CD14-positive monocyte (primary cell): Measurements from ENCODE around the gene DAO. TPM values are rescaled to one million over a fixed set of nuclear protein-coding genes. Genes with fewer than 3 reads are reported as not detected.

Source experiments
- DNase-seq, 3 donors: peaks; one replicate each; pipeline ENCODE4 v3.0.0-alpha.2; 2011 to 2022
- H2AFZ ChIP-seq: 2 replicates; pipeline ENCODE4 v1.6.0; 2012; ENCODE audit warnings: mild to moderate bottlenecking, low read depth, low read length, inconsistent platforms; ENCODE audit not compliant: insufficient read depth, poor library complexity, severe bottlenecking
- H3K27ac ChIP-seq, 2 donors: 1 replicate in 1 of 2; 2 replicates in 1 of 2; pipeline ENCODE4 v1.5.1; 2012 to 2013; ENCODE audit warnings: low read length in 2 of 2, control low read depth in 1 of 2, inconsistent platforms in 1 of 2, low read depth in 1 of 2, mild to moderate bottlenecking in 1 of 2
- H3K27me3 ChIP-seq, 2 donors: one replicate each; pipeline versions ENCODE4 v1.6.0 to v1.6.1; 2011 to 2013; ENCODE audit warnings: low read length in 2 of 2; ENCODE audit not compliant: control insufficient read depth in 2 of 2, insufficient read depth in 2 of 2
- H3K36me3 ChIP-seq, 2 donors: replicated peaks in 1 of 2; 1 replicate in 1 of 2; 2 replicates in 1 of 2; pipeline versions ENCODE4 v1.5.1 to v1.6.1; 2012 to 2013; ENCODE audit warnings: low read length in 2 of 2, control low read depth in 1 of 2, inconsistent platforms in 1 of 2, mild to moderate bottlenecking in 1 of 2; ENCODE audit not compliant: insufficient read depth in 2 of 2, control insufficient read depth in 1 of 2
- H3K4me1 ChIP-seq, 2 donors: 1 replicate in 1 of 2; 2 replicates in 1 of 2; pipeline versions ENCODE4 v1.5.1 to v1.6.1; 2012 to 2013; ENCODE audit warnings: low read length in 2 of 2, control low read depth in 1 of 2, inconsistent platforms in 1 of 2, mild to moderate bottlenecking in 1 of 2, moderate library complexity in 1 of 2; ENCODE audit not compliant: insufficient read depth in 2 of 2, control insufficient read depth in 1 of 2
- H3K4me2 ChIP-seq: replicated peaks from 2 replicates; pipeline ENCODE3; 2012; ENCODE audit warnings: low read length, moderate library complexity, mild to moderate bottlenecking; ENCODE audit not compliant: poor library complexity, severe bottlenecking; ENCODE audit errors: extremely low read depth
- H3K4me3 ChIP-seq, 3 experiments: fragments of 200-600 bp in 1 of 3; sonication (generic) in 1 of 3; replicated peaks in 1 of 3; 1 replicate in 2 of 3; 2 replicates in 1 of 3; pipeline ENCODE4 v1.5.1; 2011 to 2013; ENCODE audit warnings: low read length in 3 of 3, mild to moderate bottlenecking in 3 of 3, control low read depth in 2 of 3, low read depth in 2 of 3, inconsistent platforms in 1 of 3, moderate library complexity in 1 of 3
- H3K79me2 ChIP-seq: 2 replicates; pipeline ENCODE4 v1.6.0; 2012; ENCODE audit warnings: mild to moderate bottlenecking, control low read depth, inconsistent platforms, low read length, moderate library complexity; ENCODE audit not compliant: insufficient read depth
- H3K9ac ChIP-seq: 2 replicates; pipeline ENCODE4 v1.6.0; 2017; ENCODE audit warnings: low read length, mild to moderate bottlenecking; ENCODE audit not compliant: insufficient read depth, poor library complexity, severe bottlenecking
- H3K9me3 ChIP-seq, 2 donors: replicated peaks in 1 of 2; 1 replicate in 1 of 2; 2 replicates in 1 of 2; pipeline versions ENCODE4 v1.5.1 to v1.6.1; 2012 to 2013; ENCODE audit warnings: low read length in 2 of 2, control low read depth in 1 of 2; ENCODE audit not compliant: control insufficient read depth in 1 of 2, insufficient read depth in 1 of 2
- H4K20me1 ChIP-seq: 2 replicates; pipeline ENCODE4 v1.6.0; 2012; ENCODE audit warnings: mild to moderate bottlenecking, low read length, control low read depth, moderate library complexity; ENCODE audit not compliant: insufficient read depth
- H3K27ac Mint-ChIP-seq, 7 donors: one replicate each; pipeline ENCODE4 v1.8.0; 2020; ENCODE audit warnings: mild to moderate bottlenecking in 7 of 7, mixed read lengths in 7 of 7, moderate library complexity in 6 of 7, inconsistent platforms in 2 of 7
- H3K27me3 Mint-ChIP-seq, 3 donors: one replicate each; pipeline ENCODE4 v1.8.0; 2021 to 2022; ENCODE audit warnings: low read depth in 3 of 3, mild to moderate bottlenecking in 3 of 3, mixed read lengths in 3 of 3, moderate library complexity in 3 of 3, inconsistent platforms in 1 of 3
- H3K36me3 Mint-ChIP-seq, 2 donors: one replicate each; pipeline ENCODE4 v1.8.0; 2020; ENCODE audit warnings: mixed read lengths in 2 of 2, inconsistent platforms in 1 of 2, mild to moderate bottlenecking in 1 of 2
- H3K4me1 Mint-ChIP-seq: one replicate; pipeline ENCODE4 v1.8.0; 2020; ENCODE audit warnings: mild to moderate bottlenecking, mixed read lengths
- H3K4me3 Mint-ChIP-seq, 2 donors: one replicate each; pipeline ENCODE4 v1.8.0; 2020; ENCODE audit warnings: mild to moderate bottlenecking in 2 of 2, mixed read lengths in 2 of 2, moderate library complexity in 1 of 2
- H3K9me3 Mint-ChIP-seq, 7 donors: one replicate each; pipeline ENCODE4 v1.8.0; 2020 to 2022; ENCODE audit warnings: mixed read lengths in 7 of 7, mild to moderate bottlenecking in 6 of 7, moderate library complexity in 6 of 7, inconsistent platforms in 2 of 7
- CTCF ChIP-seq: fragments of 200-600 bp; IDR thresholded peaks from one replicate; pipeline ENCODE4 v1.8.0; 2022; ENCODE audit warnings: antibody characterized with exemption, mild to moderate bottlenecking
- WGBS: methylation state at CpG from one replicate; pipeline ENCODE4 v1.1.5; 2013; ENCODE audit warnings: missing lambda C conversion rate; ENCODE audit not compliant: insufficient coverage; 5-methylcytosine and 5-hydroxymethylcytosine counted together
- intact Hi-C, 2 donors: fragments of 100-400 bp; cut with micrococcal nuclease; formaldehyde crosslinking; loops; one replicate each; pipeline versions ENCODE4 v1.15.0 to v1.15.1; 2023
- polyA plus RNA-seq, 3 donors: library from polyadenylated mRNA; depleted of rRNA in 1 of 3; unstranded in 2 of 3; stranded (reverse) in 1 of 3; fragments of 300-500 nt in 2 of 3; fragments of >200 nt in 1 of 3; fragmentation: Illumina TruSeq in 2 of 3; gene quantifications; 1 replicate in 2 of 3; 2 replicates in 1 of 3; pipeline ENCODE4 v1.2.3, GENCODE V29; 2012 to 2021
- small RNA-seq: library from RNA; depleted of rRNA; stranded (forward); fragments of <200 nt; gene quantifications from one replicate; pipeline ENCODE3, GENCODE V24; 2012; ENCODE audit warnings: low read depth; ENCODE audit not compliant: insufficient read length

The DAO gene
- polyA plus RNA-seq, 3 donors = not detected

DNA sequence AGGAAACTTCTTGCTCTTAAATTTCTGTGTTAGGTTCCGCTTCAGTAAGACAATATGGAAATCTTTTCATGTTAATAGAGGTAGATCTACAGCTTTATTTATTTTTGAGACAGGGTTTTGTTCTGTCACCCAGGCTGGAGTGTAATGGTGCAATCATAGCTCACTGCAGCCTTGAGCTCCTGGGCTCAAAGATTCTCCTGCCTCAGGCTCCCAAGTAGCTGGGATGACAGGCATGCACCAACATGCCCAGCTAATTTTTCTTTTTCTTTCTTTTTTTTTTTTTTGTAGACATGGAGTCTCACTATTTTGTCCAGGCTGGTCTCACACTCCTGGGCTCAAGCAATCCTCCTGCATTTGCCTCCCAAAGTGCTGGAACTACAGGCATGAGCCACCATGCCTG lies 70.1 kb downstream of the DAO start:
- no peak overlapping the region for H3K4me2 ChIP-seq
- Mint-ChIP-seq H3K27me3 (peaks cover 6 to 10% (median 7%) of the 10 kb centered on the region in 3 donors), H3K4me3 (no peak overlapping the region), H3K9me3 (peaks cover 5 to 11% (median 8%) of the 10 kb centered on the region in 7 donors), H3K4me1 (peaks cover 27% of the 10 kb centered on the region), H3K27ac (peak overlapping the region in 1 of 7 donors; percentile 57), H3K36me3 (peaks cover 0 to 3% of the 10 kb centered on the region in 2 donors)
- H2AFZ ChIP-seq = no peak overlapping the region
- no peaks in the 10 kb centered on the region for H4K20me1 ChIP-seq
- WGBS = no CpG with 5 or more reads among the region's 1 CpG
- H3K27ac ChIP-seq = no peak overlapping the region
- H3K9me3 ChIP-seq = peaks cover 0 to 6% of the 10 kb centered on the region in 2 donors
- H3K79me2 ChIP-seq = no peaks in the 10 kb centered on the region
- H3K4me3 ChIP-seq = no peak overlapping the region
- TF ChIP-seq CTCF = no peak
- no peak for DNase-seq
- H3K4me1 ChIP-seq = peaks cover 21 to 29% of the 10 kb centered on the region in 2 donors
- intact Hi-C loops = loop anchor here (2.0 to 10.0 kb wide), 8 partner anchors 48 to 385 kb away; partner anchors contain the start of genes ALKBH2 (in 1 of the 2), DAO (in 1 of the 2), ISCU (in 1 of the 2) and SART3 (in 1 of the 2)
- H3K36me3 ChIP-seq = no peaks in the 10 kb centered on the region
- H3K27me3 ChIP-seq = no peaks in the 10 kb centered on the region
- no peak overlapping the region for H3K9ac ChIP-seq

Small RNA genes lying within 50 kb of the gene (small RNA-seq; reads per million reads assigned to genes)
- gene MIR619 (not detected), gene RNU6-361P (not detected)

Other genes starting within 250 kb of the DAO start
- gene SELPLG, start 246.2 kb upstream of the DAO start, polyA plus RNA-seq = 100 to 1,000 TPM; 193 to 349 (median 247) TPM
- 100 to 1,000 TPM in 2 of 3 donors, 10 to 100 TPM in 1; 77.5 to 285 (median 229) TPM for gene CORO1C, start 148.6 kb upstream of the DAO start, polyA plus RNA-seq
- gene SSH1, start 22.5 kb upstream of the DAO start, polyA plus RNA-seq = 10 to 100 TPM in 1 of 3 donors, 1 to 10 TPM in 2; 5.2 to 13.1 (median 8.7) TPM
- not detected for gene SVOP, start 141.0 kb downstream of the DAO start, polyA plus RNA-seq
- 1 to 10 TPM; 4.5 to 8.2 (median 6.8) TPM for gene USP30, start 172.5 kb downstream of the DAO start, polyA plus RNA-seq
- 10 to 100 TPM in 1 of 3 donors, 1 to 10 TPM in 2; 3.7 to 13.0 (median 4.5) TPM for gene ALKBH2, start 213.4 kb downstream of the DAO start, polyA plus RNA-seq
- 1 to 10 TPM; 1.1 to 2.1 (median 2.0) TPM for gene UNG, start 217.5 kb downstream of the DAO start, polyA plus RNA-seq
- gene ACACB, start 236.5 kb downstream of the DAO start, polyA plus RNA-seq = 1 to 10 TPM in 2 of 3 donors, under 1 TPM in 1; 0.14 to 5.0 (median 1.9) TPM